MCF 10A (cell line): ENCODE data around the gene INO80C. TPM values are rescaled to one million over a fixed set of nuclear protein-coding genes. Genes with fewer than 3 reads are reported as not detected.

Experiments
- BruUV-seq: library from RNA; stranded (reverse); fragments of 400-500 nt; replicated peaks from 2 replicates; lab custom pipeline; 2021; lab: Mats Ljungman, UMichigan
- CTCF ChIA-PET: fragments of 300-600 bp; sonication (Branson Sonifier 250); formaldehyde crosslinking; extraction: SDS; loops from one replicate; lab custom pipeline; 2021; ENCODE audit warnings: antibody characterized with exemption, inconsistent platforms; lab: Yijun Ruan, JAX
- POLR2A ChIA-PET: fragments of 300-600, 350-650 bp; sonication (Branson Sonifier 250); formaldehyde crosslinking; extraction: SDS; loops from one replicate; lab custom pipeline; 2020; ENCODE audit warnings: antibody characterized with exemption, inconsistent platforms; lab: Yijun Ruan, JAX
- DNase-seq: peaks from one replicate; pipeline ENCODE4 v3.0.0-alpha.2; 2018; ENCODE audit not compliant: unreplicated experiment
- H3K27ac Mint-ChIP-seq: one replicate; pipeline ENCODE4 v1.8.0; 2022; ENCODE audit warnings: mild to moderate bottlenecking, low read depth, mixed read lengths; ENCODE audit not compliant: unreplicated experiment
- H3K27me3 Mint-ChIP-seq: one replicate; pipeline ENCODE4 v1.8.0; 2022; ENCODE audit warnings: mixed read lengths; ENCODE audit not compliant: insufficient read depth, unreplicated experiment
- H3K36me3 Mint-ChIP-seq: one replicate; pipeline ENCODE4 v1.8.0; 2022; ENCODE audit warnings: mild to moderate bottlenecking, moderate library complexity, mixed read lengths; ENCODE audit not compliant: insufficient read depth, unreplicated experiment
- H3K4me1 Mint-ChIP-seq: one replicate; pipeline ENCODE4 v1.8.0; 2022; ENCODE audit warnings: mixed read lengths; ENCODE audit not compliant: insufficient read depth, unreplicated experiment
- H3K4me3 Mint-ChIP-seq: one replicate; pipeline ENCODE4 v1.8.0; 2022; ENCODE audit warnings: mild to moderate bottlenecking, moderate library complexity, mixed read lengths; ENCODE audit not compliant: unreplicated experiment
- H3K9me3 Mint-ChIP-seq: one replicate; pipeline ENCODE4 v1.8.0; 2022; ENCODE audit warnings: mixed read lengths; ENCODE audit not compliant: unreplicated experiment
- intact Hi-C: fragments of 100-400 bp; cut with micrococcal nuclease; formaldehyde crosslinking; loops from 2 replicates; pipeline ENCODE4 v1.14.1; 2022
- total RNA-seq: library from RNA; stranded (reverse); gene quantifications from 2 replicates; pipeline ENCODE4 v1.2.3, GENCODE V29; 2022
- TF ChIP-seq, protein P1 (sequence below): fragments of 200-600 bp; IDR thresholded peaks from one replicate; pipeline ENCODE4 v1.8.0; 2022; ENCODE audit warnings: antibody characterized with exemption, mild to moderate bottlenecking; ENCODE audit not compliant: unreplicated experiment

INO80C gene
- total RNA-seq, 1 experiment from 2014 or later = 32.6 TPM

DNA sequence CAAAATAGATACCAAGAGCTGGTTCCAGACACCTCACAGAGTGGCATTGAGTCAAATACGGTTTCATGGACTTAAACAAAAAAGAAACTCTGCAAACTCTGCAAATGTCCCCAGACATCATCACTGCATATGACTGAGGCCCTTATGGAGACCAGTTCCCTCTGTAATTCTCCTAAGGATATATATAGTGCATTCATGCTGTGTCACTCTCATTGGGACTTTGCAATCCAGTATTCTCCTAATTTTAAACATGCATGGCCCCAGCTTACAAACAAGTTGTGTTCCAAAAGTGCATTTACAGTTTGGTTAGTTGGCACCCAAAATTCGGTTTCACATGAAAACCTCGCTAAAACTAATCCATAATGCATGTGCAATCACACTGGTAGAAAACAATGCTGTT is 18.6 kb upstream of the INO80C start:
- Mint-ChIP-seq H3K9me3 (no peaks in the 10 kb centered on the region), H3K4me1 (peaks cover 36% of the 10 kb centered on the region), H3K27me3 (no peaks in the 10 kb centered on the region), H3K4me3 (no peak overlapping the region), H3K36me3 (peaks cover 5% of the 10 kb centered on the region), H3K27ac (no peak overlapping the region)
- TF ChIP-seq, protein P1, sequence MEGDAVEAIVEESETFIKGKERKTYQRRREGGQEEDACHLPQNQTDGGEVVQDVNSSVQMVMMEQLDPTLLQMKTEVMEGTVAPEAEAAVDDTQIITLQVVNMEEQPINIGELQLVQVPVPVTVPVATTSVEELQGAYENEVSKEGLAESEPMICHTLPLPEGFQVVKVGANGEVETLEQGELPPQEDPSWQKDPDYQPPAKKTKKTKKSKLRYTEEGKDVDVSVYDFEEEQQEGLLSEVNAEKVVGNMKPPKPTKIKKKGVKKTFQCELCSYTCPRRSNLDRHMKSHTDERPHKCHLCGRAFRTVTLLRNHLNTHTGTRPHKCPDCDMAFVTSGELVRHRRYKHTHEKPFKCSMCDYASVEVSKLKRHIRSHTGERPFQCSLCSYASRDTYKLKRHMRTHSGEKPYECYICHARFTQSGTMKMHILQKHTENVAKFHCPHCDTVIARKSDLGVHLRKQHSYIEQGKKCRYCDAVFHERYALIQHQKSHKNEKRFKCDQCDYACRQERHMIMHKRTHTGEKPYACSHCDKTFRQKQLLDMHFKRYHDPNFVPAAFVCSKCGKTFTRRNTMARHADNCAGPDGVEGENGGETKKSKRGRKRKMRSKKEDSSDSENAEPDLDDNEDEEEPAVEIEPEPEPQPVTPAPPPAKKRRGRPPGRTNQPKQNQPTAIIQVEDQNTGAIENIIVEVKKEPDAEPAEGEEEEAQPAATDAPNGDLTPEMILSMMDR = no peak
- no peak for DNase-seq
- intact Hi-C loops = no loop called here
- CTCF ChIA-PET = interaction anchor here (2.2 kb wide), 1 partner anchor 8 kb away, joined by 5 read pairs; no protein-coding TSS in a partner anchor
- no TSS peak for BruUV-seq
- POLR2A ChIA-PET = no interaction called here

DNA sequence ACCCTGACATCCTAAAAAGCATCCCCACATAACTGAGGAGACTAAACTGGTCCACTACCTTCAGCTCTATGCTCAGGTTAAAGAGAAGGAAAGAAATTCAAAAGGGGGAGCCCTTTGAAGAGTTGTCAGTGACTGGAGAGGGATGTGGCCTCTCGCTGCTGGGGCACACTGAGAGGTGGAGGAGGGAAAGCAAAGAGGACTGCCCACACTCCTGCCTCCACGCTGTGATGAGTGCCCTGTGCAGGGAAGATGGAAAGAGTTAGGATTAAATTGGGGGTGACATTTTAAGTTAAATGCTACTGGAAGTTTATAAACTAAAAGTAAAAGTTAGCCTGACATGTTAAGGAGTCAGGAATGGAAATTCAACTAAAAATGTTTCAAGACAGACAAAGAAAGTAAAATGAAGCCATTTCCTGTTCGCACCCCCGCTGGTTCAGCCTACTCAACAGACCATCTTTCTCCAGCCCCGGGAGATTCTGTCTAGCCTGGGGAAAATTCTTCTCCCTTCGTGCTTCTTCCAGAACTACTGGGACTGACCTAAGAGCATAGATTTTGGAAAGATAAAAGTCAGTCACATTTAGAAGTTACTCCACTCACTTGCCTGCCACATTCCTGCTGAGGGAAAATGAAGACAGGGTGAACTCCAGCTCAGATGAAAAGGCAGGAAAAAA is 17.8 kb upstream of the INO80C start:
- H3K36me3 Mint-ChIP-seq = peaks cover 5% of the 10 kb centered on the region
- ChIA-PET POLR2A (interaction anchor here (1.3 kb wide), 1 partner anchor 18 kb away, joined by 8 read pairs; the partner anchor contains the start of gene INO80C), CTCF (interaction anchor here (0.6 to 2.2 kb wide), 3 partner anchors 8 to 817 kb away, joined by 3 to 5 read pairs (median 3); no protein-coding TSS in a partner anchor)
- H3K4me1 Mint-ChIP-seq = peaks cover 39% of the 10 kb centered on the region
- no peak overlapping the region for H3K4me3 Mint-ChIP-seq
- no peak for DNase-seq
- intact Hi-C loops = no loop called here
- H3K9me3 Mint-ChIP-seq = no peaks in the 10 kb centered on the region
- TF ChIP-seq, protein P1 = no peak
- no peaks in the 10 kb centered on the region for H3K27me3 Mint-ChIP-seq
- H3K27ac Mint-ChIP-seq = peak overlapping the region; percentile 14
- no TSS peak for BruUV-seq

DNA sequence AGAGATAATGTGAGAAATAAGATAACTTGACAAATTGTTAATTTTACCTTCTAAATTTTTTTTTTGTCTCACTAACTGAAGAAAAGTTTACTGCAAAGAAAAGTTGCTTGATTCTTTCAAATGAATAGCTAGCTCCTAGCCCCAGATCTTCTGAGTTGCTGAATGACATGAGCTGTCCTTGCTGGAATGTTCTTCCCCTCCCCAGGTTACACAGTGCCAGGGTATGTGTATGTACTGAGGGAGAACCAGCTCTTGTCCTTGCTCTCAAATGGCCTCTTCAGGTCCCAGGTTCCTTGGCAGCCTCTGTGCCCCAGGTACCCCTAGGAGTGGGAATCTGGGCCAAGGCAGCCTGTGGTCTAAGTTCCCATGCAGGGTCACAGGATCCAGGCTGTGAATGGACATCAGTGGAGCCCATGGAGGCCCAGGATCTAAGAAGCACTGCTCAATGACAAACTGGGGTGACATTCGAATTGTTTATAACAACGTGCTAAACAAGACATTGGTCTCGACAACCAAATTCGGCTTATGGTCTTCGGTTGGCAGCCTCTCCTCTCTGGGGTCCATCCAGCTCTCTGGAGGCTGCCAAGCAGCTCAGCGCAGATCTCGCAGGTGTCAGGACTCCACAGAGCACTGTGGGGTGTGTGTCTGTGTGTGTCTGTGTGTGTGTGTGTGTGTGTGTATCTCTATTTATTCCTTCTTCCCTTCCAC is 17.1 kb upstream of the INO80C start:
- Mint-ChIP-seq H3K27ac (peak overlapping the region; percentile 14), H3K27me3 (no peaks in the 10 kb centered on the region), H3K9me3 (no peaks in the 10 kb centered on the region), H3K4me1 (peaks cover 39% of the 10 kb centered on the region), H3K36me3 (peaks cover 5% of the 10 kb centered on the region), H3K4me3 (no peak overlapping the region)
- ChIA-PET POLR2A (interaction anchor here (0.8 to 2.2 kb wide), 5 partner anchors 11 to 67 kb away, joined by 3 to 15 read pairs (median 3); partner anchors contain the start of gene INO80C), CTCF (interaction anchor here (0.6 to 2.2 kb wide), 3 partner anchors 9 to 817 kb away, joined by 3 to 5 read pairs (median 3); no protein-coding TSS in a partner anchor)
- BruUV-seq = no TSS peak
- TF ChIP-seq, protein P1 = no peak
- intact Hi-C loops = loop anchor here (5.0 kb wide), 1 partner anchor 108 kb away; no protein-coding TSS in a partner anchor
- DNase-seq = no peak

DNA sequence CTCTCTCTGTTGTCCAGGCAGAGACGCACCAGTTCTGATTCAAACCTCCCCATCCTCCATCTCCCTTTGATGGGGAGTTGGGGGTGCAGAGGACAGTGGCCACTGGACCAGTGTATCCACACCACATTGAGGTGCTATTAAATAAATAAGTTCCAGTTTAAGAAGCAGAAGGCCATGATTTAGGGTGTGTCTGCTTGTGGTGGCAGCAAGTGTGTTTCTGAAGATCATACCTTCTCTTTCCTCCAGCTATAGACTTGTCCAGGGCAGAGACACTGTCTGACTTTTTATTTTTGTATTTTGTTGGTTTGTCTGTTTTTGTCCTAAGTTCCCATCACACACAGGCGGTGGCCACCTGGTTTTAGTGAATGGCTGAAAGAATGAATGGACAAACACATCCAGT is 16.5 kb upstream of the INO80C start:
- Mint-ChIP-seq H3K9me3 (no peaks in the 10 kb centered on the region), H3K4me1 (peaks cover 39% of the 10 kb centered on the region), H3K27me3 (no peaks in the 10 kb centered on the region), H3K36me3 (peaks cover 5% of the 10 kb centered on the region), H3K4me3 (no peak overlapping the region), H3K27ac (peak overlapping the region; percentile 89)
- TF ChIP-seq, protein P1 = no peak
- intact Hi-C loops = loop anchor here (5.0 kb wide), 1 partner anchor 107 kb away; no protein-coding TSS in a partner anchor
- POLR2A ChIA-PET = interaction anchor here (0.8 to 3.4 kb wide), 6 partner anchors 12 to 68 kb away, joined by 3 to 30 read pairs (median 5); partner anchors contain the start of gene INO80C
- no TSS peak for BruUV-seq
- CTCF ChIA-PET = interaction anchor here (0.6 to 1.2 kb wide), 5 partner anchors 11 to 904 kb away, joined by 3 to 4 read pairs (median 3); no protein-coding TSS in a partner anchor
- no peak for DNase-seq
